HepG2 (cell line): Measurements from ENCODE around the gene PPP1R12C.

Experiments
- E2F1 ChIP-seq: sonication (generic); formaldehyde crosslinking; IDR thresholded peaks from 2 replicates; pipeline ENCODE4 v1.5.0; 2020; ENCODE audit warnings: missing genetic modification reagents
- HMGXB4 ChIP-seq, 2 experiments: sonication (generic) in 1 of 2; formaldehyde crosslinking in 1 of 2; IDR thresholded peaks; 2 replicates each; pipeline versions ENCODE4 v1.4.0 to v1.6.1; 2018 to 2020; ENCODE audit warnings: missing genetic modification reagents in 2 of 2, borderline replicate concordance in 1 of 2, low read depth in 1 of 2, mild to moderate bottlenecking in 1 of 2, missing biosample characterization in 1 of 2
- JUN ChIP-seq: sonication (generic); formaldehyde crosslinking; IDR thresholded peaks from 2 replicates; pipeline ENCODE4 v1.4.0; 2020; ENCODE audit warnings: mild to moderate bottlenecking, missing genetic modification reagents
- MTA3 ChIP-seq: sonication (generic); formaldehyde crosslinking; IDR thresholded peaks from 2 replicates; pipeline ENCODE4 v1.4.0; 2020; ENCODE audit warnings: missing genetic modification reagents
- MXD4 ChIP-seq: IDR thresholded peaks from 2 replicates; pipeline ENCODE4 v1.6.1; 2016; ENCODE audit warnings: mild to moderate bottlenecking, missing biosample characterization, missing genetic modification reagents
- REST ChIP-seq, 2 experiments: IDR thresholded peaks; 2 replicates each; pipeline ENCODE4 v1.6.1; 2011 to 2012; ENCODE audit warnings: low read length in 2 of 2, borderline replicate concordance in 1 of 2, low read depth in 1 of 2, mild to moderate bottlenecking in 1 of 2, moderate library complexity in 1 of 2
- SP2 ChIP-seq: sonication (generic); formaldehyde crosslinking; IDR thresholded peaks from 2 replicates; pipeline ENCODE4 v1.5.1; 2020; ENCODE audit warnings: mild to moderate bottlenecking, missing genetic modification reagents
- YY1 ChIP-seq: IDR thresholded peaks from 2 replicates; pipeline ENCODE4 v1.6.1; 2011; ENCODE audit warnings: low read length, low read depth, moderate library complexity, mild to moderate bottlenecking; ENCODE audit not compliant: insufficient read depth, insufficient replicate concordance

- no peak for TF ChIP-seq REST (IDR thresholded peaks at IDR 0.05; ENCODE audit: borderline replicate concordance in 1 of 2, low read depth in 1 of 2, low read length in 2 of 2)
- no peak for TF ChIP-seq YY1
- no peak for TF ChIP-seq JUN (CRISPR knock-in tag)
- TF ChIP-seq E2F1: no peak
- TF ChIP-seq SP2: no peak
- TF ChIP-seq HMGXB4 (CRISPR knock-in tag; IDR thresholded peaks at IDR 0.05; ENCODE audit: borderline replicate concordance in 1 of 2, low read depth in 1 of 2): no peak
- TF ChIP-seq MXD4: no peak
- TF ChIP-seq MTA3 (CRISPR knock-in tag): no peak
Observed at GRCh38 chr19:55132453-55133129, 15.2 kb upstream of the PPP1R12C start.
